Measurements from ENCODE around the gene DCAF4L1. TPM values are rescaled to one million over a fixed set of nuclear protein-coding genes. Genes with fewer than 3 reads are reported as not detected.

The DCAF4L1 gene
- total RNA-seq, 1 experiment from 2014 or later, result 0.41 TPM

- H3K4me1 ChIP-seq (ENCODE audit: insufficient read depth, low read length, poor library complexity, severe bottlenecking), result peaks cover 20% of the 10 kb centered on the region
- no peak for DNase-seq (ENCODE audit: low spot score)
- TF ChIP-seq CTCF (conservative IDR thresholded peaks at IDR 0.05; ENCODE audit: low read depth, low read length) (no peak), EZH2 (IDR thresholded peaks at IDR 0.05; ENCODE audit: borderline replicate concordance, low read depth, low read length, poor library complexity, severe bottlenecking) (no peak)
- no peak overlapping the region for H3K4me3 ChIP-seq (ENCODE audit: low read depth, low read length, poor library complexity, severe bottlenecking)
- POLR2A ChIA-PET (ENCODE audit: low non-redundant PET), result no interaction called here
- H3K36me3 ChIP-seq (ENCODE audit: insufficient read depth, low read length, poor library complexity, severe bottlenecking), result peaks cover 39% of the 10 kb centered on the region
- BruUV-seq (replicated peaks), result no TSS peak
- intact Hi-C loops (cut with micrococcal nuclease; ENCODE audit: unreplicated experiment), result no loop called here
- H3K27me3 ChIP-seq (replicated peaks; ENCODE audit: insufficient read depth, low read depth, low read length, poor library complexity), result no peaks in the 10 kb centered on the region
- no peak overlapping the region for H3K27ac ChIP-seq (ENCODE audit: low read depth, low read length, poor library complexity, severe bottlenecking)
- CTCF ChIA-PET, result no interaction called here
- no peaks in the 10 kb centered on the region for H3K9me3 ChIP-seq (ENCODE audit: low read depth, low read length, poor library complexity, severe bottlenecking)
Measured at GRCh38 chr4:41939016-41939626, 42.4 kb upstream of the DCAF4L1 start.

GRCh38 chr4:41940834-41941233 is 40.7 kb upstream of the DCAF4L1 start:
- H3K9me3 ChIP-seq (ENCODE audit: low read depth, low read length, poor library complexity, severe bottlenecking), result no peaks in the 10 kb centered on the region
- ChIA-PET POLR2A (ENCODE audit: low non-redundant PET) (no interaction called here), CTCF (no interaction called here)
- H3K4me3 ChIP-seq (ENCODE audit: low read depth, low read length, poor library complexity, severe bottlenecking), result no peak overlapping the region
- H3K27me3 ChIP-seq (replicated peaks; ENCODE audit: insufficient read depth, low read depth, low read length, poor library complexity), result no peaks in the 10 kb centered on the region
- peaks cover 15% of the 10 kb centered on the region for H3K4me1 ChIP-seq (ENCODE audit: insufficient read depth, low read length, poor library complexity, severe bottlenecking)
- TF ChIP-seq EZH2 (IDR thresholded peaks at IDR 0.05; ENCODE audit: borderline replicate concordance, low read depth, low read length, poor library complexity, severe bottlenecking), result no peak
- TF ChIP-seq CTCF (conservative IDR thresholded peaks at IDR 0.05; ENCODE audit: low read depth, low read length), result no peak
- no peak overlapping the region for H3K27ac ChIP-seq (ENCODE audit: low read depth, low read length, poor library complexity, severe bottlenecking)
- no peak for DNase-seq (ENCODE audit: low spot score)
- H3K36me3 ChIP-seq (ENCODE audit: insufficient read depth, low read length, poor library complexity, severe bottlenecking), result peaks cover 48% of the 10 kb centered on the region
- intact Hi-C loops (cut with micrococcal nuclease; ENCODE audit: unreplicated experiment), result no loop called here
- no TSS peak for BruUV-seq (replicated peaks)

GRCh38 chr4:41943506-41943905 is 38.0 kb upstream of the DCAF4L1 start:
- Histone ChIP-seq H3K9me3 (ENCODE audit: low read depth, low read length, poor library complexity, severe bottlenecking) (no peaks in the 10 kb centered on the region), H3K27ac (ENCODE audit: low read depth, low read length, poor library complexity, severe bottlenecking) (no peak overlapping the region), H3K4me1 (ENCODE audit: insufficient read depth, low read length, poor library complexity, severe bottlenecking) (no peaks in the 10 kb centered on the region), H3K4me3 (ENCODE audit: low read depth, low read length, poor library complexity, severe bottlenecking) (no peak overlapping the region), H3K36me3 (ENCODE audit: insufficient read depth, low read length, poor library complexity, severe bottlenecking) (peaks cover 56% of the 10 kb centered on the region), H3K27me3 (replicated peaks; ENCODE audit: insufficient read depth, low read depth, low read length, poor library complexity) (no peaks in the 10 kb centered on the region)
- ChIA-PET POLR2A (ENCODE audit: low non-redundant PET) (no interaction called here), CTCF (no interaction called here)
- TF ChIP-seq EZH2 (IDR thresholded peaks at IDR 0.05; ENCODE audit: borderline replicate concordance, low read depth, low read length, poor library complexity, severe bottlenecking), result no peak
- TF ChIP-seq CTCF (conservative IDR thresholded peaks at IDR 0.05; ENCODE audit: low read depth, low read length), result no peak
- BruUV-seq (replicated peaks), result no TSS peak
- DNase-seq (ENCODE audit: low spot score), result no peak
- intact Hi-C loops (cut with micrococcal nuclease; ENCODE audit: unreplicated experiment), result no loop called here

Data from A673 (cell line).